Fibroblast of lung (primary cell): Measurements from ENCODE around the gene PSG4.
"Not testable (repeated sequence)": the region's sequence is repeated elsewhere in the genome, so short reads cannot be mapped to it uniquely, and the experiment has no call there.

ENCODE experiments used
- CTCF ChIP-seq, 2 donors: IDR thresholded peaks in 1 of 2; conservative IDR thresholded peaks in 1 of 2; 1 replicate in 1 of 2; 2 replicates in 1 of 2; pipeline ENCODE4 v1.5.1; 2011 to 2012; ENCODE audit warnings: low read length in 2 of 2, control low read depth in 1 of 2, inconsistent platforms in 1 of 2, low read depth in 1 of 2, mild to moderate bottlenecking in 1 of 2
- EZH2 ChIP-seq: IDR thresholded peaks from 2 replicates; pipeline ENCODE4 v1.5.1; 2012; ENCODE audit warnings: low read length, control low read depth, mild to moderate bottlenecking; ENCODE audit errors: missing control alignments

- not testable (repeated sequence) for TF ChIP-seq CTCF (conservative IDR thresholded peaks at IDR 0.05 in 1 of 2, IDR thresholded peaks at IDR 0.05 in 1 of 2; ENCODE audit: low read depth in 1 of 2, low read length in 2 of 2); EZH2
Measured at GRCh38 chr19:43178577-43178976, 26.9 kb downstream of the PSG4 start.
